ENCODE measurements around the gene APOL3.

Gene APOL3

GRCh38 chr22:36134182-36134581 is 26.4 kb downstream of the APOL3 start:
- Histone ChIP-seq H3K27me3 (ENCODE audit: insufficient read depth, low read length) (no peaks in the 10 kb centered on the region; the same call in 1 of the 2 replicates), H3K4me3 (ENCODE audit: low read depth, low read length, poor library complexity, severe bottlenecking) (no peak overlapping the region), H3K9ac (ENCODE audit: low read length) (no peak overlapping the region), H3K4me2 (ENCODE audit: low read length) (no peak overlapping the region), H3K79me2 (ENCODE audit: insufficient read depth, low read length) (no peaks in the 10 kb centered on the region), H4K20me1 (ENCODE audit: insufficient read depth, low read length) (no peaks in the 10 kb centered on the region), H2AFZ (ENCODE audit: low read length) (no peak overlapping the region), H3K4me1 (ENCODE audit: insufficient read depth, low read length, severe bottlenecking) (no peaks in the 10 kb centered on the region), H3K36me3 (ENCODE audit: insufficient read depth, low read length) (no peaks in the 10 kb centered on the region), H3K9me3 (ENCODE audit: low read length) (no peaks in the 10 kb centered on the region), H3F3A (ENCODE audit: insufficient read depth, low read length) (no peaks in the 10 kb centered on the region), H3K27ac (ENCODE audit: low read depth, low read length, poor library complexity, severe bottlenecking) (no peak overlapping the region), H3K9me2 (ENCODE audit: low read depth, low read length) (no peaks in the 10 kb centered on the region)
- no peak for TF ChIP-seq CTCF (IDR thresholded peaks at IDR 0.05; ENCODE audit: low read length)
- TF ChIP-seq EZH2 (IDR thresholded peaks at IDR 0.05; ENCODE audit: borderline replicate concordance, low read length): no peak

- Histone ChIP-seq H3K4me1 (ENCODE audit: insufficient read depth, low read length, severe bottlenecking) (no peaks in the 10 kb centered on the region), H3K9ac (ENCODE audit: low read length) (no peak overlapping the region), H3K27ac (ENCODE audit: low read depth, low read length, poor library complexity, severe bottlenecking) (no peak overlapping the region), H3K79me2 (ENCODE audit: insufficient read depth, low read length) (no peaks in the 10 kb centered on the region), H3K4me2 (ENCODE audit: low read length) (no peak overlapping the region), H3K36me3 (ENCODE audit: insufficient read depth, low read length) (no peaks in the 10 kb centered on the region), H4K20me1 (ENCODE audit: insufficient read depth, low read length) (no peaks in the 10 kb centered on the region), H3K4me3 (ENCODE audit: low read depth, low read length, poor library complexity, severe bottlenecking) (no peak overlapping the region), H3K9me3 (ENCODE audit: low read length) (no peaks in the 10 kb centered on the region), H3F3A (ENCODE audit: insufficient read depth, low read length) (no peaks in the 10 kb centered on the region), H2AFZ (ENCODE audit: low read length) (no peak overlapping the region), H3K9me2 (ENCODE audit: low read depth, low read length) (no peaks in the 10 kb centered on the region), H3K27me3 (ENCODE audit: insufficient read depth, low read length) (no peaks in the 10 kb centered on the region; the same call in 1 of the 2 replicates)
- TF ChIP-seq CTCF (IDR thresholded peaks at IDR 0.05; ENCODE audit: low read length) (no peak), EZH2 (IDR thresholded peaks at IDR 0.05; ENCODE audit: borderline replicate concordance, low read length) (no peak)
Measured at GRCh38 chr22:36131907-36132306, 28.6 kb downstream of the APOL3 start.

- no peaks in the 10 kb centered on the region for H4K20me1 ChIP-seq (ENCODE audit: insufficient read depth, low read length)
- no peaks in the 10 kb centered on the region for H3K36me3 ChIP-seq (ENCODE audit: insufficient read depth, low read length)
- H3F3A ChIP-seq (ENCODE audit: insufficient read depth, low read length): no peaks in the 10 kb centered on the region
- H3K9me2 ChIP-seq (ENCODE audit: low read depth, low read length): no peaks in the 10 kb centered on the region
- no peak overlapping the region for H3K27ac ChIP-seq (ENCODE audit: low read depth, low read length, poor library complexity, severe bottlenecking)
- no peaks in the 10 kb centered on the region for H3K4me1 ChIP-seq (ENCODE audit: insufficient read depth, low read length, severe bottlenecking)
- H3K9ac ChIP-seq (ENCODE audit: low read length): no peak overlapping the region
- TF ChIP-seq EZH2 (IDR thresholded peaks at IDR 0.05; ENCODE audit: borderline replicate concordance, low read length): no peak
- no peak for TF ChIP-seq CTCF (IDR thresholded peaks at IDR 0.05; ENCODE audit: low read length)
- no peaks in the 10 kb centered on the region for H3K9me3 ChIP-seq (ENCODE audit: low read length)
- no peak overlapping the region for H3K4me2 ChIP-seq (ENCODE audit: low read length)
- H3K27me3 ChIP-seq (ENCODE audit: insufficient read depth, low read length): no peaks in the 10 kb centered on the region
- H3K4me3 ChIP-seq (ENCODE audit: low read depth, low read length, poor library complexity, severe bottlenecking): no peak overlapping the region
- H3K79me2 ChIP-seq (ENCODE audit: insufficient read depth, low read length): no peaks in the 10 kb centered on the region
- no peak overlapping the region for H2AFZ ChIP-seq (ENCODE audit: low read length)
Measured at GRCh38 chr22:36129486-36130388, 30.8 kb downstream of the APOL3 start.
